SJSA1 (cell line): Measurements from ENCODE around the gene CADM1. TPM values are rescaled to one million over a fixed set of nuclear protein-coding genes. Genes with fewer than 3 reads are reported as not detected.

Experiments used
- DNase-seq, 2 experiments: peaks; one replicate each; pipeline ENCODE4 v3.0.0-alpha.2; 2015 to 2020; ENCODE audit warnings: low spot score in 2 of 2, low read depth in 1 of 2
- H3K27ac ChIP-seq: fragments of 250-450 bp; sonication (Bioruptor Pico); 2 replicates; pipeline ENCODE4 v1.5.1; 2020; ENCODE audit warnings: mild to moderate bottlenecking, moderate library complexity
- H3K27me3 ChIP-seq: fragments of 250-450 bp; sonication (Bioruptor Pico); replicated peaks from 2 replicates; pipeline ENCODE4 v1.5.1; 2020; ENCODE audit warnings: mild to moderate bottlenecking, moderate library complexity
- H3K36me3 ChIP-seq: fragments of 250-450 bp; sonication (Bioruptor Pico); 2 replicates; pipeline ENCODE4 v1.5.1; 2020; ENCODE audit warnings: mild to moderate bottlenecking
- H3K4me1 ChIP-seq: fragments of 250-450 bp; sonication (Bioruptor Pico); replicated peaks from 2 replicates; pipeline ENCODE4 v1.6.1; 2021; ENCODE audit warnings: mild to moderate bottlenecking
- H3K4me3 ChIP-seq: fragments of 250-450 bp; sonication (Bioruptor Pico); 2 replicates; pipeline ENCODE4 v1.5.1; 2020; ENCODE audit warnings: mild to moderate bottlenecking
- H3K9me3 ChIP-seq: fragments of 250-450 bp; sonication (Bioruptor Pico); replicated peaks from 2 replicates; pipeline ENCODE4 v1.5.1; 2020; ENCODE audit warnings: mild to moderate bottlenecking
- total RNA-seq: library from RNA; depleted of rRNA; stranded (reverse); fragments of >200 nt; shearing (Covaris generic); gene quantifications from 2 replicates; pipeline ENCODE4 v1.2.3, GENCODE V29; 2014

Gene CADM1
- total RNA-seq, 1 experiment from 2014 or later = 3.2 TPM

- Histone ChIP-seq H3K27me3 (peaks cover 6% of the 10 kb centered on the region; the same call in 1 of the 2 replicates), H3K36me3 (no peaks in the 10 kb centered on the region), H3K9me3 (no peaks in the 10 kb centered on the region), H3K4me3 (no peak overlapping the region), H3K4me1 (peaks cover 11% of the 10 kb centered on the region), H3K27ac (no peak overlapping the region)
- no peak for DNase-seq
Measured at GRCh38 chr11:115501893-115502589, 2.2 kb downstream of the CADM1 start.

- Histone ChIP-seq H3K9me3 (no peaks in the 10 kb centered on the region), H3K4me1 (peaks cover 11% of the 10 kb centered on the region), H3K27ac (no peak overlapping the region), H3K4me3 (no peak overlapping the region), H3K27me3 (peaks cover 6% of the 10 kb centered on the region; the same call in 1 of the 2 replicates), H3K36me3 (no peaks in the 10 kb centered on the region)
- no peak for DNase-seq
Measured at GRCh38 chr11:115501502-115501892, 2.7 kb downstream of the CADM1 start.

GRCh38 chr11:115500547-115501501, 3.4 kb downstream of the CADM1 start:
- no peak overlapping the region for H3K4me3 ChIP-seq
- no peaks in the 10 kb centered on the region for H3K9me3 ChIP-seq
- no peaks in the 10 kb centered on the region for H3K36me3 ChIP-seq
- no peak for DNase-seq
- H3K27me3 ChIP-seq = peaks cover 6% of the 10 kb centered on the region; the same call in 1 of the 2 replicates
- H3K4me1 ChIP-seq = peaks cover 11% of the 10 kb centered on the region
- no peak overlapping the region for H3K27ac ChIP-seq

- peaks cover 4% of the 10 kb centered on the region; the same call in 1 of the 2 replicates for H3K27me3 ChIP-seq
- no peaks in the 10 kb centered on the region for H3K36me3 ChIP-seq
- no peak overlapping the region for H3K4me3 ChIP-seq
- H3K27ac ChIP-seq = no peak overlapping the region
- no peak for DNase-seq
- peaks cover 11% of the 10 kb centered on the region for H3K4me1 ChIP-seq
- H3K9me3 ChIP-seq = no peaks in the 10 kb centered on the region
Measured at GRCh38 chr11:115499891-115500290, 4.3 kb downstream of the CADM1 start.

GRCh38 chr11:115499241-115499799, 4.9 kb downstream of the CADM1 start:
- H3K27ac ChIP-seq = no peak overlapping the region
- H3K36me3 ChIP-seq = no peaks in the 10 kb centered on the region
- DNase-seq = no peak
- peaks cover 11% of the 10 kb centered on the region for H3K4me1 ChIP-seq
- H3K9me3 ChIP-seq = no peaks in the 10 kb centered on the region
- H3K4me3 ChIP-seq = no peak overlapping the region
- H3K27me3 ChIP-seq = peaks cover 4% of the 10 kb centered on the region; the same call in 1 of the 2 replicates

- no peak for DNase-seq
- Histone ChIP-seq H3K27me3 (peaks cover 4% of the 10 kb centered on the region; the same call in 1 of the 2 replicates), H3K27ac (no peak overlapping the region), H3K36me3 (no peaks in the 10 kb centered on the region), H3K4me1 (peaks cover 8% of the 10 kb centered on the region; the same call in 1 of the 2 replicates), H3K9me3 (no peaks in the 10 kb centered on the region), H3K4me3 (no peak overlapping the region)
Measured at GRCh38 chr11:115498354-115498753, 5.9 kb downstream of the CADM1 start.

- no peak overlapping the region for H3K27ac ChIP-seq
- H3K36me3 ChIP-seq = no peaks in the 10 kb centered on the region
- H3K4me3 ChIP-seq = no peak overlapping the region
- no peaks in the 10 kb centered on the region for H3K9me3 ChIP-seq
- no peaks in the 10 kb centered on the region; the same call in 1 of the 2 replicates for H3K27me3 ChIP-seq
- H3K4me1 ChIP-seq = no peaks in the 10 kb centered on the region
- no peak for DNase-seq
Measured at GRCh38 chr11:115497303-115497702, 6.9 kb downstream of the CADM1 start.

GRCh38 chr11:115496892-115497291, 7.3 kb downstream of the CADM1 start:
- Histone ChIP-seq H3K4me1 (no peaks in the 10 kb centered on the region), H3K36me3 (no peaks in the 10 kb centered on the region), H3K9me3 (no peaks in the 10 kb centered on the region), H3K4me3 (no peak overlapping the region), H3K27me3 (no peaks in the 10 kb centered on the region; the same call in 1 of the 2 replicates), H3K27ac (no peak overlapping the region)
- no peak for DNase-seq

GRCh38 chr11:115493905-115494304, 10.3 kb downstream of the CADM1 start:
- no peak overlapping the region for H3K27ac ChIP-seq
- H3K4me1 ChIP-seq = no peaks in the 10 kb centered on the region
- no peak for DNase-seq
- H3K4me3 ChIP-seq = no peak overlapping the region
- H3K27me3 ChIP-seq = no peaks in the 10 kb centered on the region
- no peaks in the 10 kb centered on the region for H3K9me3 ChIP-seq
- H3K36me3 ChIP-seq = no peaks in the 10 kb centered on the region

GRCh38 chr11:115493488-115493887, 10.7 kb downstream of the CADM1 start:
- Histone ChIP-seq H3K36me3 (no peaks in the 10 kb centered on the region), H3K4me1 (no peaks in the 10 kb centered on the region), H3K27ac (no peak overlapping the region), H3K27me3 (no peaks in the 10 kb centered on the region), H3K4me3 (no peak overlapping the region), H3K9me3 (no peaks in the 10 kb centered on the region)
- no peak for DNase-seq

- H3K27ac ChIP-seq = no peak overlapping the region
- no peaks in the 10 kb centered on the region for H3K9me3 ChIP-seq
- DNase-seq = no peak
- H3K4me1 ChIP-seq = no peaks in the 10 kb centered on the region
- no peak overlapping the region for H3K4me3 ChIP-seq
- H3K27me3 ChIP-seq = no peaks in the 10 kb centered on the region
- H3K36me3 ChIP-seq = no peaks in the 10 kb centered on the region
Measured at GRCh38 chr11:115489466-115489865, 14.7 kb downstream of the CADM1 start.

GRCh38 chr11:115488945-115489344, 15.3 kb downstream of the CADM1 start:
- Histone ChIP-seq H3K4me1 (no peaks in the 10 kb centered on the region), H3K27me3 (no peaks in the 10 kb centered on the region), H3K27ac (no peak overlapping the region), H3K4me3 (no peak overlapping the region), H3K36me3 (no peaks in the 10 kb centered on the region), H3K9me3 (no peaks in the 10 kb centered on the region)
- no peak for DNase-seq

- DNase-seq = no peak
- Histone ChIP-seq H3K27ac (no peak overlapping the region), H3K4me3 (no peak overlapping the region), H3K4me1 (no peaks in the 10 kb centered on the region), H3K27me3 (no peaks in the 10 kb centered on the region), H3K9me3 (no peaks in the 10 kb centered on the region), H3K36me3 (no peaks in the 10 kb centered on the region)
Measured at GRCh38 chr11:115481528-115481927, 22.7 kb downstream of the CADM1 start.

GRCh38 chr11:115480611-115481010, 23.6 kb downstream of the CADM1 start:
- Histone ChIP-seq H3K27ac (no peak overlapping the region), H3K36me3 (no peaks in the 10 kb centered on the region), H3K4me3 (no peak overlapping the region), H3K9me3 (no peaks in the 10 kb centered on the region), H3K4me1 (no peaks in the 10 kb centered on the region), H3K27me3 (no peaks in the 10 kb centered on the region)
- no peak for DNase-seq
